Myocyte (in vitro differentiated cells): ENCODE measurements around the gene ABAT. TPM values are rescaled to one million over a fixed set of nuclear protein-coding genes. Genes with fewer than 3 reads are reported as not detected.
"Not testable (repeated sequence)": the region's sequence is repeated elsewhere in the genome, so short reads cannot be mapped to it uniquely, and the experiment has no call there.

Experiments
- DNase-seq: peaks from one replicate; pipeline ENCODE4 v3.0.0-alpha.2; 2012; ENCODE audit warnings: low read depth
- total RNA-seq: library from RNA; depleted of rRNA; stranded (reverse); fragments of >200 nt; gene quantifications from 2 replicates; pipeline ENCODE4 v1.2.3, GENCODE V29; 2014

ABAT gene
- total RNA-seq, 1 donor from 2014 or later: 3.2 TPM

GRCh38 chr16:8739151-8739550 is 64.7 kb downstream of the ABAT start:
- no peak for DNase-seq

DNA sequence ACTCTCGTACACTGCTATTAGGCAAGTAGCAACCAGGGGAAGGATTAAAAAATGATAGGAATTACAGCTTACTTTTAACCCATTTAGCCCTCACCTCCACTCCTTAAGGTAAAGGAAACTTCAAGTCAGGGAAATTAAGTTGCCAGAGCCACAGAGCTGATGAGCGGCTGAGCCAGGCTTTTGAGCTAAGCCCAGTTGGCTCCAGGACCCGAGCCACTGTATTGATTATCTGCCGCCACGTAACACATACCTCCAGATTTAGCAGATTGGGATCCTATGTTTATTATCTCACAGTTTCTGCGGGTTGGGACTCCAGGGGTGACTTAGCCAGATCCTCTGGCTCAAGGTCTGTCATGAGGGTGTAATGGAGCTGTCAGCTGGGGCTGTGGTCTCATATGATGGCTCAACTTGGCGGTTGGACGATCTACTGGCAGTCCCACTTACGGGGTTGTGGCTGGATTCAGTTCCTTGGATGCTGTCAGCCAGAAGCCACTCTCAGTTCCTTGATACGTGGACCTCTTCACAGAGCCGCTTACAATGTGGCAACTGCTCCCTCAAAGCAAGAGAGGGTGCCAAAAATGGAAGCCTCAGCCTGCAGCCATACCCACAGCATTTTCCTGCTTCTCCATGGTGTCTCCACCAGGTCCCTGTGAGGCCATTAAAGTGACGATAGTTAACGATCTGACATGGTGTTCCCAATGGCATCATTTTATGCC is 65.7 kb downstream of the ABAT start:
- peak; percentile 28 for DNase-seq

DNA sequence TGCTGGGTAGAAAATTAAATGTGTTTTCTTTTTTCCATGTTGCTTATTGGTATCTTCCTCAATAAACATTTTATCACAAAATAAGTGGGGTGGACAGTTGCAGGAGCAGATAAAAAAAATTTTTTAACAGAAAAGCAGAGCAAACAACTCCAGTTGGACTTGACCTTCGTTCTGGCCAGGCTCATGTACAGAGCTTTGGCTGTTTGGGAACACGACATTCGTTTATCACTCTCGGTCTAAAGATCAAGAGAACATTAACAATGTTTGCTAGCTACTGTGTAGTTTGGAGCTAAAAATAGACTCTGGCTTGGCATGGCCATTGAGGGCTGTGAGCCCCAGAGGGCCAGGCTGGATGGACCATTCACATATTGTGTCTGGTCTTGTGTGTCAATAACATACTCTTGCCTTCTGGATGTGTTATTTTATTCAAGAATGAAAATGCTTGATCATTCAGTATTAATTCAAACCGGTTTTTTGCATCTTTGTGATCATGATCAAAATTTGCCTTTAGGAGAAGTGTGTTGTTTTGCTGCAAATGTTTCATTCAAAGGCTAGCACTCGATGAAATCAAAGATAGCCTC is 66.4 kb downstream of the ABAT start:
- peak; percentile 9 for DNase-seq

DNA sequence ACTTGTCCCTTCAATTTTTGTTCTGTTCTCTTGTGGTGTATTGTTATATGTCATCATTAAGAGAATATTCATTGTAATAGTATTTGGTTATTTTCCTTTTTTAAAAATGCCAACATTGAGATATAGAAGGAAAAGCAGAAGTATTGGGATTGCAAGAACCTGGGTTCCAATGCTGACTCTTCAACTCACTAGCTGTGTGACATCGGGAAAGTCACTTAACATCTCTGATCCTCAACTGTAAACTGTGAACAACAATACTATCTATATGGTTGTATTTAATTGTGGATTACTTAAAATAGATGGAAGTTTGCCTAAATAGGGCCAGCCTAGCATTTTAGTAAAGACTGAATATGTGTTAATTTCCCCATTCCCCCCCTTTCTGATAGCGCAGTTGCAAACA is 67.2 kb downstream of the ABAT start:
- DNase-seq: no peak

GRCh38 chr16:8742068-8742467 is 67.7 kb downstream of the ABAT start:
- no peak for DNase-seq

DNA sequence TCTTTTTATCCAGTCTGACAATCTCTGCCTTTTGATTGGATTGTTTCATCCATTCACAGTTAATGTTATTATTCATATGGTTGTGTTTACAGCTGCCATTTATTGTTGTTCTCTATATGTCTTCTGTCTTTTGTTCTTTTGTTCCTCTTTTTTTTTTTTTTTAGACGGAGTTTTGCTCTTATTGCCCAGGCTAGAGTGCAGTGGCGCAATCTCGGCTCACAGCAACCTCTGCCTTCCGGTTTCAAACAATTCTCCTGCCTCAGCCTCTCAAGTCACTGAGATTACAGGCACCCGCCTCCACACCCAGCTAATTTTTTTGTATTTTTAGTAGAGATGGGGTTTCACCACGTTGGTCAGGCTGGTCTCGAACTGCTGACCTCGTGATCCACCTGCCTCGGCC is 74.5 kb downstream of the ABAT start:
- DNase-seq: not testable (repeated sequence)

DNA sequence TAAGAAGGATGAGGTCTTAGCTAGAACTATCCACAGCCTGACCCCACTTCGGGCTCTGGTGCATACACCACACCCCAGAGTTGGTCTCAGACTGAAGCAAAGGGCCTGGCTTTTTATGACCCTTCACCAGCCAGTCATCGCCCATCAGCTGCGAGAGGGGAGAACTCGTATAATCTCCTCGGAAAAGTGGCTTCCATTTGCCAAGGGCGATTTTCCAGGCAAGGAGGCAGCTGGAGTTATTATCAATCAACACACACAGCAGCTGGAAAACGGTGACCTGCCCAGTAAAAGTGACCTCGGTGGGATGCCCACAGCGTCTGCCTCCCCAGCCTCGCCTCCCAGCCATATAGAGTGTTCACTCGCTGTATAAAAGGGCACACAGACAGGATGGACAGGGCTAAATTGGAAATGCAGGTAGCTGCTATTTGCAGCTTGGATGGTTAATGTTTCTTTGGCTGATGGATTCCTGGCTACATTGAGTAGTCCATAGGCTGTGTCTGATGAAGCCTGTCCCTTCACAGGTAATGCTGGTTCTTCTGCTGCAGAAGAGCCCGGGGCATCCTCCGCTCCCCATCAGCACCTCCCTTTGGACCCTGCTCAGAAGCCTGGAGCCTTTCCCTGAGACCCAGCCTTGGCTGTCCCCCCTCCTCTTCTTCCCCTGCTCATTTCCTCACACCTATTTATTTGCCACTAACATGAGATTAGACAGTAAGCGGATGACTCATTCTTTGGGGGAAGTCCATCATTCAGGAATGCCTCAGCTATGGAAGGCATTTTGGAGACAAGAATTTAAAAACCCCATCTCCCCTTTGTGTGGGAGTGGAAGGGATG is 77.3 kb downstream of the ABAT start:
- DNase-seq: peak; percentile 72

DNA sequence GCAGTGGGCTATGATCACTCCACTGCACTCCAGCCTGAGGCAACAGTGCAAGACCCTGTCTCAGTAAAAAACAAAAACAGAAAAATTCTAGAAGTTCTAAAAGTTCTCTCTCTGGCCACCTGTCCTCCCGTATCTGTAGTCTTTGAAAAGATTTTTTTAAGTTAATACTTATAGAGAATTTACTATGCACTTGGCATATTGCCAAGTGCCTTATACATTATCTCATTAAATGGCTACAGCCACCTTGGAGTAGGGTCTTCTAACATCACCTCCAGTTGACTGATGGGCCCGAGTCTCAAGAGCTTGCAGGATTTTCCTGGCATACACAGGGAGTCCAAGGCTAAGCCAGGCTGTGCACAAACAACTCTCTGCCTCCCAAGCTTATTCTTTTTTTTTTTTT is 78.3 kb downstream of the ABAT start:
- DNase-seq: no peak

DNA sequence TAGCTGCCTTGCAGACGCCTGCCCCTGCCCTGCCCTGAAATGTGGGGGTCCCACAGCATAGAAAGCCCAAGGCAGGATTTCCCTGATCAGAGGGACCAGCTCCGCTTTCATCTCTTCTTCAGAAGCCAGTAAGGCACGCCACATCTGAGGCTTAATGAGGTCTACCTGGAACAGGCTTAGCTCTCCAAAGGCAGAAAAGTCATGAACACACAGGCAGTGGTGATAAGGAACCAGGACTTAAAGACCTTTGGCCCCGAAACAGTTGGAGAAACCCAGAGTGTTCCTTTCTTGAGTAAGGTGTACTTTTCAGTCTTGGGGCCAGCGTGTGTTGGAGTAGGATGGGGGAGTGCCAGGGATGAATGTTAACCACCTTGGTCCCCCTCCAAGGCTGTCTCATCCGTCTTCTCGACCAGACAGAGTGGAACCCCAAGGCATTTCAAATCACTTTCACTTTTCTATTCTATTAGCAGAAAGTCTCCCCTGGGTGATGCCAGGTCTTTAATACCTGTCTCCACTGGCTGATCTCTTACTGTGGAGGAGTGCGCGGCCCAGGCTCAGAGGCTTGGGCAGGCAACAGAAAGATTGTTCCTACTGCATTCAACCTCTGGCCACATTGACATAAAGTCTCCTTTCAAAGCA is 79.1 kb downstream of the ABAT start:
- DNase-seq: no peak

DNA sequence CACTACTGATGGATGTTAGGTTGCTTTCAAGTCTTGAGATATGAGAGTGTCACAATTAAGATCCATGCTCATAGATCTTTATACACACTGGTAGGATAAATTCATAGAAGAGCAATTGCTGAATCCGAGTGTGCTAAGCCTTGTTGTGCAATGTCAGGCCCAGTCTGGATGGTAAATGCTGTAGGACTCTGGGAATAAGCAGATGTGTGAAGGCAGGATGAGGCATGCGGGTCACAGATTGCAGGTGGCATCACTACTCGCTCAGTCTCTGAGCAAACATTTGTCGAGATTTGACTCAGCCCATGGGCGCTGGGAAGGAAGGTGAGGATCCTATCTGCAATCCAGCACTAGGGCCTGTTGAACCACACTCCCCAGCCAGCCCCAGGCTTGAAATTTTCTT is 82.3 kb downstream of the ABAT start:
- no peak for DNase-seq

- no peak for DNase-seq
These were observed 83.6 kb downstream of the ABAT start for GRCh38 chr16:8758022-8758421.

DNA sequence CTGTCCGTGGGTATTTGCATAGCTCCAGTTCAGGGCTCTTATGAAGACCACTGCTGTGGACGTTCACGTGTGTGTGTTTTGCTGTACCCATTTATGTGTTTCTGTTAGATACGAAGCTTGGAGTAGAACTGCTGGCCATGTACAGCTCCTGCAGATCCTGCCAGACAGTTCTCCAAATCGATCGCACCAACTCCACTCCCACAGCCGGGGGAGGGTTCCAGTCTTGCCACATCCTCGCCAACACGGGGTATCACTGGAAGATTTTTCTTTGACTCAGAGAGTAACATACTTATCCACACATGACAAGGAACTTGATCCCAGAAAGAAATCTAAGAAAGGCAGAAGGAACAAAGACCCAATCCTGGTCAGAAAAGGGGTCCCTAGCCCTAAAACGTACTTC is 85.6 kb downstream of the ABAT start:
- no peak for DNase-seq

DNA sequence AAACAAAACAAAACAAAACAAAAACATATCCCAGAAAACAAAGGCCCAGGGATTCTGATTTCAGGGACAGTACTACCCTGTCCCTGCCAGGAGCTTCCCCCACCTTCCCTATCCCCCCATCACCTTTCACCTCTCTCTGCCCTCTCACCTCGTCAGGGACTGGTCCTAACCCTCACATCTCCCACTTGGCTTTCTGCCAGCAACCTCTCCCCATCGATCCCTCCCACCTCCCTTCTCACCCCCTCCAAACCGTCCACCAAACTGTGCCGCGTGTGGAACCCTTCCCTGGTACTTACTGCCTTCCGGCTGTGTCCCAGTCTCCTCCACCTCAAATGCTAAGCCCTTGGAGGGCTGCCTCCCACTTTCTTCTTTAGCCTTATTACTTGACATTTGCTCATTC is 86.7 kb downstream of the ABAT start:
- DNase-seq: no peak

DNA sequence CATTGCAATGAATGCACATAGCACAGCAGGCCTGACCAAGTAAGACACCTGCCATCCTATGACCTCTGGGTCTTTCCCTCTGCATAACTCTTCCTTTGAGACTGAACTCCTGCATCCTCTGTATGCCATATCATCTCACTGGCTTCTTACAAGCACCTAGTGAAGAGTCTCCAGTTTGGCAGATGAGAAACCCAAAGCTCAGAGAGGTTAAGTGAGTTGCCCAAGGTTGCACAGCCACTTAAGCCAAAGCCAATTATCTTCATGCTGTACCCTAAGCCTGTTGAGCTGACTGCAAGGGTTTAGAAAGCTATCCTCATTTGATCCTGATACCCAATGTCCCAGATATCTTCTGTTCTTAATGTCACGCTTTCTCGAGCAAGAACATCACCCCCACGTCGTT is 87.8 kb downstream of the ABAT start:
- DNase-seq: no peak

DNA sequence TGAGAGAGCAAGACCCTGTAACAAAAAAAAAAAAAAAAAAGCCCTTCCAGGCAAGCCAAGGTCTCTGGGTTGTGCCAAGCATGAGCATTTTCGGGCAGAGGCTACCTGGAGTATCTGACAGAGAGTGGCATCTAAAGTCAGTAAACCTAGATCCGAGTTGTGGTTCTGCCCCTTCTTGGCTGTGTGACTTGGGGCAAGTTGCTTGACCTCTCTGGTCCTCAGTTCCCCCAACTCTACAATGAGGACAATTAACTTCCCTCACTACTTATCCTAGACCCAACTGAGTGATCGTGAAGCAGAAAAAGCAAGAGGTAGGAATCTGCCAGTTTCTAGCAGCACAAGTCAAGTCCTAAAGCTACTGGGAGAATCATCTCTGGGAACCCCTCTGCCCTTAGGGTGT is 88.7 kb downstream of the ABAT start:
- no peak for DNase-seq

- no peak for DNase-seq
These were observed 89.5 kb downstream of the ABAT start for GRCh38 chr16:8763899-8764298.

- DNase-seq: no peak
These were observed 90.3 kb downstream of the ABAT start for GRCh38 chr16:8764525-8765250.

- DNase-seq: no peak
These were observed 92.8 kb downstream of the ABAT start for GRCh38 chr16:8767176-8767575.

DNA sequence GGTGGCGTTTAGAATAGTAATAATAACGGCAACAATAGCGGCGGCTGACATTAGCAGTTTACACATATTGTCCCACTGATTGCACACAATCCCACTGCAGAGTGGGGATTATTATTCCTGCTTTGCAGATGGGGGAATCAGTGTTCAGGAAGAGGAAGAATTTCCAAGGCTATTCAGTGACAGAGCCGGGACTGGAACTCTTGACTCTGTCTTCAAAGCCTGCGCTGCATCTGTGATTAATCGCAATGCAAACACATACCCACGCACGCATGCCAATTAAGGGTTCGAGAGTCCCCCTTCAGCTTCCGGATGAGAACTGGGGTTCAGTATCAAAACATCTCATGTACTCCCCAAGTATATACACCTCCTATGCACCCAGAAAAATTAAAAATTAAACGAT is 93.9 kb downstream of the ABAT start:
- no peak for DNase-seq

DNA sequence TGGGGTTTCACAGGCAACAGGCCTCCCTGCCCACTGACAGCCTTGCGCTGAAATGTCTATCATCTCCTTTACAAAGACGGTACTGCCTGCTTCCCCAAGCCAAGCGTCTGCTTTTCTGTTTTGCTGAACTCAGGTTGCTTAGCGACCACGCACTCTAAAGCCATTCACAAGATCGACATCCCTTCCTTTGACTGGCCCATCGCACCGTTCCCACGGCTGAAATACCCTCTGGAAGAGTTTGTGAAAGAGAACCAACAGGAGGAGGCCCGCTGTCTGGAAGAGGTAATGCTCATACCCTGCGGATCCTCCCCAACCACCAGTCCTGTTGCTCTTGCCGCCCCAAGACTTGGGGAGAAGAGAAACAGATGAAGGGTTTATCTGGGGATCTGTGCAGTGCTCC is 94.3 kb downstream of the ABAT start:
- no peak for DNase-seq

DNA sequence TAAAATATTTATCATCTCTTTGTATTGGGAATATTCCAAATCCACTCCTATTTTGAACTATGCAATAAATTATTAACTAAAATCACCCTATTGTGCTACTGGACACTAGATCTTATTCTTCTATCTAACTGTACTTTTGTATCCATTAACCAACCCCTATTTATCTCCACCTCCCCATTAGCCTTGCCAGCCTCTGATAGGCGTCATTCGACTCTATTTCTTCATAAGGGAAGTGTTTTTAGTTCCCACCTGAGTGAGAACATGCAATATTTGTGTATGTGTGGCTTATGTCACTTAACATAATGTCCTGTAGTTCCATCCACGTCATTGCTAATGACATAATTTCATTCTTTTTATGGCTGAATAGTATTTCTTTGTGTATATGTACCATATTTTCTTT is 99.1 kb downstream of the ABAT start:
- DNase-seq: no peak
